DND-41 (cell line): Measurements from ENCODE around the gene CASQ2.

Experiments
- ATAC-seq: fragments of 200-7000 bp; cut with Tn5 transposase; 3 replicates; pipeline ENCODE4 v1.9.1; 2021; ENCODE audit warnings: low read depth; ENCODE audit not compliant: insufficient read depth
- DNase-seq: peaks from one replicate; pipeline ENCODE4 v3.0.0-alpha.2; 2020
- H2AFZ ChIP-seq: 2 replicates; pipeline ENCODE4 v1.6.0; 2012; ENCODE audit warnings: low read depth, low read length
- H3K27ac ChIP-seq: 2 replicates; pipeline ENCODE4 v1.5.1; 2012; ENCODE audit warnings: low read length, inconsistent platforms
- H3K27me3 ChIP-seq: fragments of 200-600 bp; sonication (generic); 2 replicates; pipeline ENCODE4 v1.6.0; 2012; ENCODE audit warnings: low read length, mild to moderate bottlenecking, inconsistent platforms; ENCODE audit not compliant: insufficient read depth, poor library complexity
- H3K36me3 ChIP-seq: 2 replicates; pipeline ENCODE4 v1.5.1; 2012; ENCODE audit warnings: low read length, inconsistent platforms; ENCODE audit not compliant: insufficient read depth
- H3K4me1 ChIP-seq: 2 replicates; pipeline ENCODE4 v1.5.1; 2012; ENCODE audit warnings: mild to moderate bottlenecking, low read length; ENCODE audit not compliant: insufficient read depth
- H3K4me2 ChIP-seq: 2 replicates; pipeline ENCODE4 v1.6.0; 2012; ENCODE audit warnings: mild to moderate bottlenecking, moderate library complexity, low read length, inconsistent platforms; ENCODE audit not compliant: insufficient read depth
- H3K4me3 ChIP-seq, 2 experiments: fragments of 200-600 bp in 1 of 2; shearing (Covaris generic) in 1 of 2; 2 replicates each; pipeline ENCODE4 v1.5.1; 2012 to 2016; ENCODE audit warnings: inconsistent platforms in 2 of 2, low read length in 2 of 2, mild to moderate bottlenecking in 2 of 2, low read depth in 1 of 2, moderate library complexity in 1 of 2
- H3K79me2 ChIP-seq: 2 replicates; pipeline ENCODE4 v1.6.0; 2012; ENCODE audit warnings: low read length, inconsistent platforms; ENCODE audit not compliant: insufficient read depth
- H3K9ac ChIP-seq: 2 replicates; pipeline ENCODE4 v1.6.0; 2012; ENCODE audit warnings: low read depth, mild to moderate bottlenecking, inconsistent platforms, low read length, moderate library complexity
- H3K9me3 ChIP-seq: 2 replicates; pipeline ENCODE4 v1.5.1; 2012; ENCODE audit warnings: low read length, moderate library complexity, mild to moderate bottlenecking, inconsistent platforms; ENCODE audit not compliant: insufficient read depth, severe bottlenecking
- H4K20me1 ChIP-seq: 2 replicates; pipeline ENCODE4 v1.6.0; 2012; ENCODE audit warnings: low read length; ENCODE audit not compliant: insufficient read depth
- CTCF ChIP-seq: IDR thresholded peaks from 2 replicates; pipeline ENCODE4 v1.5.1; 2012; ENCODE audit warnings: borderline replicate concordance, low read length, moderate library complexity, mild to moderate bottlenecking; ENCODE audit not compliant: poor library complexity, severe bottlenecking; ENCODE audit errors: extremely low read depth
- EZH2 ChIP-seq: IDR thresholded peaks from 3 replicates; pipeline ENCODE4 v1.6.1; 2012; ENCODE audit warnings: borderline replicate concordance, low read depth, mild to moderate bottlenecking, moderate library complexity, low read length, inconsistent platforms; ENCODE audit not compliant: severe bottlenecking

CASQ2 gene

GRCh38 chr1:115669002-115669673, 99.4 kb downstream of the CASQ2 start:
- Histone ChIP-seq H3K36me3 (peaks cover 51% of the 10 kb centered on the region), H3K79me2 (peaks cover 36% of the 10 kb centered on the region), H3K4me1 (peaks cover 71% of the 10 kb centered on the region), H4K20me1 (0 out of 2 replicates have a peak, but pooled peaks cover 8% of the 10 kb centered on the region), H3K9ac (peak overlapping the region; percentile 29; the same call in 1 of the 2 replicates), H3K9me3 (no peaks in the 10 kb centered on the region), H3K4me3 (no peak overlapping the region), H2AFZ (no peak overlapping the region), H3K27me3 (no peaks in the 10 kb centered on the region), H3K4me2 (peak overlapping the region; percentile 30; the same call in 1 of the 2 replicates), H3K27ac (peak overlapping the region; percentile 97)
- DNase-seq: peak; percentile 60
- TF ChIP-seq CTCF: no peak
- no peak for TF ChIP-seq EZH2
- peak; percentile 57 for ATAC-seq

GRCh38 chr1:115668579-115668978, 99.9 kb downstream of the CASQ2 start:
- Histone ChIP-seq H3K27me3 (no peaks in the 10 kb centered on the region), H3K4me2 (peak overlapping the region; percentile 30; the same call in 1 of the 2 replicates), H3K27ac (peak overlapping the region; percentile 97), H3K36me3 (peaks cover 55% of the 10 kb centered on the region), H3K9me3 (no peaks in the 10 kb centered on the region), H3K4me1 (peaks cover 71% of the 10 kb centered on the region), H3K9ac (peak overlapping the region; percentile 29; the same call in 1 of the 2 replicates), H3K79me2 (peaks cover 37% of the 10 kb centered on the region), H4K20me1 (0 out of 2 replicates have a peak, but pooled peaks cover 8% of the 10 kb centered on the region), H2AFZ (no peak overlapping the region), H3K4me3 (no peak overlapping the region)
- DNase-seq: peak; percentile 31
- ATAC-seq: peak; percentile 29
- no peak for TF ChIP-seq EZH2
- TF ChIP-seq CTCF: no peak

GRCh38 chr1:115666702-115667101, 101.8 kb downstream of the CASQ2 start:
- no peak for TF ChIP-seq EZH2
- no peak for TF ChIP-seq CTCF
- Histone ChIP-seq H3K4me2 (no peak overlapping the region), H2AFZ (no peak overlapping the region), H3K9ac (no peak overlapping the region), H3K27me3 (no peaks in the 10 kb centered on the region), H3K36me3 (peaks cover 58% of the 10 kb centered on the region), H3K9me3 (no peaks in the 10 kb centered on the region), H4K20me1 (0 out of 2 replicates have a peak, but pooled peaks cover 7% of the 10 kb centered on the region), H3K4me3 (no peak overlapping the region), H3K27ac (peak overlapping the region; percentile 39), H3K4me1 (peaks cover 63% of the 10 kb centered on the region), H3K79me2 (peaks cover 21% of the 10 kb centered on the region)
- no peak for DNase-seq
- no peak for ATAC-seq
